ENCODE data around the gene PCNX1. TPM values are rescaled to one million over a fixed set of nuclear protein-coding genes. Genes with fewer than 3 reads are reported as not detected.

The PCNX1 gene
- total and polyA plus RNA-seq, 12 donors: 4.5 to 66.6 (median 47.7) TPM

GRCh38 chr14:70887737-70888499 lies 19.3 kb upstream of the PCNX1 start:
- ATAC-seq: no peak
- peak overlapping the region in 1 of 10 donors; percentile 87 for H3K27ac ChIP-seq
- 87 to 89% methylated on average over 3 of the region's 3 CpGs for WGBS, 2 donors
- H3K36me3 ChIP-seq: no peaks in the 10 kb centered on the region
- H3K4me1 ChIP-seq: peaks cover 0 to 70% (median 3%) of the 10 kb centered on the region in 9 donors
- H3K9me3 ChIP-seq: no peaks in the 10 kb centered on the region
- TF ChIP-seq CTCF (IDR thresholded peaks at IDR 0.05): no peak
- no peak overlapping the region for H3K4me3 ChIP-seq
- intact Hi-C loops (cut with DNase I): no loop called here
- no peak for DNase-seq
- no peaks in the 10 kb centered on the region for H3K27me3 ChIP-seq

GRCh38 chr14:70888681-70889175 lies 18.5 kb upstream of the PCNX1 start:
- intact Hi-C loops (cut with DNase I): no loop called here
- TF ChIP-seq CTCF (IDR thresholded peaks at IDR 0.05): no peak
- H3K4me3 ChIP-seq: no peak overlapping the region
- H3K36me3 ChIP-seq: no peaks in the 10 kb centered on the region
- peaks cover 0 to 63% (median 0%) of the 10 kb centered on the region in 9 donors for H3K4me1 ChIP-seq
- 67 to 76% methylated on average over 1 of the region's 1 CpG for WGBS, 2 donors
- H3K27me3 ChIP-seq: no peaks in the 10 kb centered on the region
- peak overlapping the region in 1 of 10 donors; percentile 87 for H3K27ac ChIP-seq
- H3K9me3 ChIP-seq: no peaks in the 10 kb centered on the region
- DNase-seq (no peak), ATAC-seq (peak in 1 of 8 donors; percentile 44)

GRCh38 chr14:70889555-70889954 lies 17.7 kb upstream of the PCNX1 start:
- Histone ChIP-seq H3K4me1 (peaks cover 0 to 61% (median 0%) of the 10 kb centered on the region in 9 donors), H3K27ac (no peak overlapping the region), H3K4me3 (no peak overlapping the region), H3K9me3 (no peaks in the 10 kb centered on the region), H3K27me3 (no peaks in the 10 kb centered on the region), H3K36me3 (no peaks in the 10 kb centered on the region)
- intact Hi-C loops (cut with DNase I): no loop called here
- ATAC-seq: no peak
- no peak for TF ChIP-seq CTCF (IDR thresholded peaks at IDR 0.05)
- no peak for DNase-seq
- 95 to 96% methylated on average over 5 of the region's 5 CpGs for WGBS, 2 donors

- Histone ChIP-seq H3K9me3 (no peaks in the 10 kb centered on the region), H3K27ac (no peak overlapping the region), H3K27me3 (no peaks in the 10 kb centered on the region), H3K36me3 (no peaks in the 10 kb centered on the region), H3K4me1 (peaks cover 0 to 46% (median 0%) of the 10 kb centered on the region in 9 donors), H3K4me3 (no peak overlapping the region)
- 56 to 62% methylated on average over 5 of the region's 5 CpGs for WGBS, 2 donors
- ATAC-seq (peak in 5 of 8 donors; percentile 23 to 70 (median 57)), DNase-seq (no peak)
- TF ChIP-seq CTCF (IDR thresholded peaks at IDR 0.05): no peak
- intact Hi-C loops (cut with DNase I): loop anchor here in 1 of 10 donors (10.0 kb wide), 1 partner anchor 66 kb away; no protein-coding TSS in a partner anchor
Observed at GRCh38 chr14:70890826-70891659, 16.2 kb upstream of the PCNX1 start.
